ENCODE results near the gene MMP17. TPM values are rescaled to one million over a fixed set of nuclear protein-coding genes. Genes with fewer than 3 reads are reported as not detected.
A peak's percentile ranks its signal among the peaks of the same experiment; 100 is the strongest.

MMP17 gene
- total RNA-seq, 3 donors from 2014 or later: 1.1 to 5.3 (median 1.4) TPM

DNA sequence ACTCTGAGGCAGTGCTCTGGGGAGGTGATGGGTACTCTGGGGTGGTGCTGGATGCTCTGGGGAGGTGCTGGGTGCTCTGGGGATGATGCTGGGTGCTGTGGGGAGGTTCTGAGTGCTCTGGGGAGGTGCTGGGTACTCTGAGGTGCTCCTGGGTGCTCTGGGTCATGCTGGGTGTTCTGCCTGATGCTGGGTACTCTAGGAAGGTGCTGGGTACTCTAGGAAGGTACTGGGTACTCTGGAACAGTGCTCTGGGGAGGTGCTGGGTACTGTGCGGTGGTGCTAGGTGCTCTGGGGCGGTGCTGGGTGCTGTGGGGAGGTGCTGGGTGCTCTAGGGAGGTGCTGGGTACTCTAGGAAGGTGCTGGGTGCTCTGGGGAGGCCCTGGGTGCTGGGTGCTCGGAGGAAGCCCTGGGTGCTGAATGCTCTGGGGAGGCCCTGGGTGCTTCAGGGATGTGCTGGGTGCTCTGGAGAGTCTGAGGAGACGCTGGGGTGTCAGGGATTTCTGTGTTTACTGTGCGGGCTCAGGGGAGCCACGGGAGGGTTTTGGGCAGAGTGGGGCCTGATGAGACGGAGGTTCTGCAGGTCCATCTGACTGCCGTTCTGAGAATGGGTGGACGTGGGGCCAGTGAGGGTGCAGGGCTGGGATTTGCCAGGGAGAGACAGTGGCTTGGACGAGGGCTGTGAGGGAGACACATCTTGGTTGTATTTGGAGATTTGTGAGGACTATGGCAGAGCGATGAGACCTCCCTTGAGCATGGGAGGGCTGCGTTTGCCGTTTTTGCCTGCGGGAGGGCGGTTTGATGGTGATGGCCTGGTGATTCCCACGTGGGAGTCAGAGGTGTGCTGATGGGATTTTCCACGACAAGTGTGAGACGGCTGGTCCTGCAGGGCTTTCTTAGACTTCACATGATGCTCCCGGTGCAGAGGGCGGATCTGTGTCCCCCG lies 30.0 kb downstream of the MMP17 start:
- peaks cover 9% of the 10 kb centered on the region for H3K4me1 ChIP-seq (ENCODE audit: low read depth)
- DNase-seq (no peak), ATAC-seq (no peak)
- H3K4me3 ChIP-seq: no peak overlapping the region
- no peak for TF ChIP-seq CTCF (IDR thresholded peaks at IDR 0.05)
- H3K36me3 ChIP-seq (ENCODE audit: low read depth): no peaks in the 10 kb centered on the region
- H3K9me3 ChIP-seq: no peaks in the 10 kb centered on the region
- intact Hi-C loops (cut with DNase I, micrococcal nuclease): no loop called here

DNA sequence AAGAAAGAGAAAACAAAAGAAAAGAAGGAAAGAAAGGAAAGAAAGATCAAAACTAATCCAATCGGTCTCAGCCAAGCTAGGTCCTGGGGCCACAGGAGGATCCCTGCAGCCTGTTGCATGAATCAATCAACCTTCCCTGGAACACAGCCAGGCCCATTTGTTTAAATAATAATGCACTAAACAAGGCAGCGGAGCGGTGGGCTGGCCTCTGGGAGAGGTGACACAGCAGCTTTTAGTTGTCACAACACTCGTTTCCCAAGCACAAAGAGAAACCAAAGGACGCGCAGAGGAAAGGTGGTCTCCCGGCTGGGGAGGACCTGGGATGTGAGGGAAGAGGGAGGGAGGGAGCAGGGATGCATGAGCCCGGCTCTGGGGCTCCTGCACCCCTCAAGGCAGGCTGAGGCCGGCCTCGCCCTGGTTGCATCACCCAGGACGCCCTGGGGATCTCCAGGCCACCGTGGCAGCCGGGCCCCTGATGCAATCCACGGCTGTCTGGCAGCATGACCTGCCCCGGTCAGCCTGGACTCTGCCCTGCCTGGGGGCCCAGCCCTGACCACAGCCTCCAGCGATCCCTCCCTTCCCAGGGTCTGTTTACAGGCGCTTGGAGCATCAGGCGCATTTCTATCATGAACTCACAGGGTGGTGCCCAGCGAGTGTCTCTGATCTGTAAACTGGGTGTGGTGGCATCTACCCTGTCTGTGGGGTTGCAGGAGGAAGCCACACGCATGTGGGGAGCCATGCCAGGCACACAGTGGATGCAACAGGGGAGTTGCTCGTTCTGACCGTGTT lies 32.5 kb downstream of the MMP17 start:
- TF ChIP-seq CTCF (IDR thresholded peaks at IDR 0.05): no peak
- no peaks in the 10 kb centered on the region for H3K36me3 ChIP-seq (ENCODE audit: low read depth)
- no peak overlapping the region for H3K4me3 ChIP-seq
- ATAC-seq (peak; percentile 76), DNase-seq (peak in 2 of 3 donors; percentile 14 to 74)
- intact Hi-C loops (cut with DNase I, micrococcal nuclease): no loop called here
- H3K4me1 ChIP-seq (ENCODE audit: low read depth): peaks cover 9% of the 10 kb centered on the region
- no peaks in the 10 kb centered on the region for H3K9me3 ChIP-seq

- TF ChIP-seq CTCF (IDR thresholded peaks at IDR 0.05): no peak
- intact Hi-C loops (cut with DNase I, micrococcal nuclease): no loop called here
- DNase-seq (no peak), ATAC-seq (no peak)
- H3K36me3 ChIP-seq (ENCODE audit: low read depth): no peaks in the 10 kb centered on the region
- no peak overlapping the region for H3K4me3 ChIP-seq
- peaks cover 9% of the 10 kb centered on the region for H3K4me1 ChIP-seq (ENCODE audit: low read depth)
- no peaks in the 10 kb centered on the region for H3K9me3 ChIP-seq
Observed at GRCh38 chr12:131861261-131862083, 33.3 kb downstream of the MMP17 start.

DNA sequence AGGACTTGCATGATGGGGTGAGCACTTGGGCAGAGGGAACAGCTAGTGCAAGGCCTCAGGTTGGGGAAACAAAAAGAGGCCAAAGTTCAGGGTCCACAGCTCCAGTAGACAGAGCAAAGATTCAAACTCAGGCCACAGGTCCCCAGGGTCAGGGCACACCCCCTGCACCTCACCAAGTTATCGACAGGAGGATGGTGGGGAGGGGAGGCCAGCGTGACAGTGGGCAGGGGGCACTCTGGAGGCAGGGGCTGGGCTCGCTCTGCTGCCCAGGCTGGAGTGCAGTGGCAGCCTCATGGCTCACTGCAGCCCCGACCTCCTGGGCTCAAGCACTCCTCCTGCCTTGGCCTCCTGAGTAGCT lies 33.9 kb downstream of the MMP17 start:
- no peak for ATAC-seq
- no peak for TF ChIP-seq CTCF (IDR thresholded peaks at IDR 0.05)
- DNase-seq: no peak
- H3K9me3 ChIP-seq: no peaks in the 10 kb centered on the region
- no peaks in the 10 kb centered on the region for H3K36me3 ChIP-seq (ENCODE audit: low read depth)
- peaks cover 9% of the 10 kb centered on the region for H3K4me1 ChIP-seq (ENCODE audit: low read depth)
- intact Hi-C loops (cut with DNase I, micrococcal nuclease): no loop called here
- H3K4me3 ChIP-seq: no peak overlapping the region

- Histone ChIP-seq H3K4me1 (ENCODE audit: low read depth) (peaks cover 9% of the 10 kb centered on the region), H3K4me3 (no peak overlapping the region), H3K9me3 (no peaks in the 10 kb centered on the region), H3K36me3 (ENCODE audit: low read depth) (no peaks in the 10 kb centered on the region)
- no peak for ATAC-seq
- no peak for DNase-seq
- intact Hi-C loops (cut with DNase I, micrococcal nuclease): no loop called here
- no peak for TF ChIP-seq CTCF (IDR thresholded peaks at IDR 0.05)
Observed at GRCh38 chr12:131862600-131862993, 34.4 kb downstream of the MMP17 start.
